GM12891 (cell line): ENCODE measurements around the gene MRPL44.

Experiments used
- PAX5 ChIP-seq: IDR thresholded peaks from 2 replicates; pipeline ENCODE4 v1.6.1; 2011; ENCODE audit warnings: low read length, moderate library complexity, mild to moderate bottlenecking; ENCODE audit not compliant: insufficient read depth, severe bottlenecking
- POLR2A ChIP-seq: IDR thresholded peaks from 2 replicates; pipeline ENCODE4 v1.6.1; 2011; ENCODE audit warnings: low read depth, low read length, control low read depth
- POLR2AphosphoS5 ChIP-seq: IDR thresholded peaks from 2 replicates; pipeline ENCODE4 v1.6.1; 2011; ENCODE audit warnings: low read depth, low read length, control low read depth
- POU2F2 ChIP-seq: IDR thresholded peaks from 2 replicates; pipeline ENCODE4 v1.6.1; 2011; ENCODE audit warnings: low read depth, mild to moderate bottlenecking, control low read depth, low read length, moderate library complexity
- SPI1 ChIP-seq: IDR thresholded peaks from 2 replicates; pipeline ENCODE4 v1.6.1; 2011; ENCODE audit warnings: low read depth, low read length, control low read depth
- TAF1 ChIP-seq: IDR thresholded peaks from 2 replicates; pipeline ENCODE4 v1.6.1; 2011; ENCODE audit warnings: low read depth, low read length, control low read depth

GRCh38 chr2:223943561-223944008 lies 13.7 kb upstream of the MRPL44 start:
- TF ChIP-seq POLR2A (no peak), POU2F2 (no peak), SPI1 (no peak), POLR2AphosphoS5 (no peak), TAF1 (no peak), PAX5 (no peak)
